ENCODE data around the gene IDE. TPM values are rescaled to one million over a fixed set of nuclear protein-coding genes. Genes with fewer than 3 reads are reported as not detected.

Gene IDE
- total RNA-seq, 1 experiment from 2014 or later, result 55.8 TPM

DNA sequence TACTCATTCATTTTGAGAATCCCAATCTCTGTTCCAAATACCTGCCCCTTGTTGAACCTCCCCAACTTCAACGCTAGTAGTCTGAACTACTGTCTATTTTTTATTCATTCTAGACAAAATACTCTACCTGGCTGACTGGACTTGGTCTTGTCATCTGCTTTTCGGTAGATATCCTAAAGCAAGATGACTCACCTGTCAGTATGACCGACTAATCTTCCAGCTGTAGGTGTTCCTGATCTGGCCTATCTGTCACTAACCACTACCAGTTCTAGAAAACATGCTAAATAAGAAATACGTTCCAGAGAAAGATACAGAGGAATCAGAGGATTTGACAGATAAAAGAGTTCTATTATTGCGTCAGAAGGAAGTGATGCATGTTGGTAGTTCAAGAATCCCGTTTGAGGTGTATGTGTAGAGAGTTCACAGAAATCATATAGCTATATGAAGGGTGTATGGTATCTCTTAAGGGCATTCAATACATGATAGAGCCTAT is 81.1 kb downstream of the IDE start:
- no peak overlapping the region for H2AFZ ChIP-seq (ENCODE audit: low read depth, low read length, poor library complexity, severe bottlenecking)
- no peaks in the 10 kb centered on the region for H3K9me2 ChIP-seq (ENCODE audit: insufficient read depth)
- H3K9ac ChIP-seq (ENCODE audit: low read length), result no peak overlapping the region
- TF ChIP-seq YY1 (IDR thresholded peaks at IDR 0.05; ENCODE audit: extremely low read depth, insufficient replicate concordance, low read depth, low read length) (no peak), ELF1 (IDR thresholded peaks at IDR 0.05; ENCODE audit: borderline replicate concordance, low read depth) (no peak), ZFX (IDR thresholded peaks at IDR 0.05) (no peak), EZH2phosphoT487 (IDR thresholded peaks at IDR 0.05; ENCODE audit: borderline replicate concordance) (no peak), MAX (IDR thresholded peaks at IDR 0.05) (no peak), EGR1 (IDR thresholded peaks at IDR 0.05; ENCODE audit: low read depth) (no peak), CTCF (IDR thresholded peaks at IDR 0.05 in 2 of 3, conservative IDR thresholded peaks at IDR 0.05 in 1 of 3; ENCODE audit: borderline replicate concordance in 1 of 3, insufficient read depth in 1 of 3, low read depth in 2 of 3, low read length in 2 of 3) (no peak), ATF3 (IDR thresholded peaks at IDR 0.05) (no peak), ZBTB33 (IDR thresholded peaks at IDR 0.05; ENCODE audit: extremely low read depth, insufficient replicate concordance, low read length) (no peak), SRF (IDR thresholded peaks at IDR 0.05; ENCODE audit: low read depth) (no peak), CEBPB (IDR thresholded peaks at IDR 0.05; ENCODE audit: low read depth) (no peak), CBX3 (IDR thresholded peaks at IDR 0.05; ENCODE audit: low read depth) (no peak), TCF7L2 (IDR thresholded peaks at IDR 0.05; ENCODE audit: borderline replicate concordance, extremely low read depth, insufficient read depth, insufficient read length) (no peak)
- no peak overlapping the region for H3K4me2 ChIP-seq (ENCODE audit: low read length)
- H3K79me2 ChIP-seq (ENCODE audit: insufficient read depth, low read length), result no peaks in the 10 kb centered on the region
- no TSS peak for BruUV-seq (replicated peaks)
- H4K20me1 ChIP-seq (ENCODE audit: insufficient read depth), result no peaks in the 10 kb centered on the region
- no peaks in the 10 kb centered on the region for H3K27me3 ChIP-seq (ENCODE audit: insufficient read depth, low read length)
- ChIA-PET RAD21 (ENCODE audit: low non-redundant PET in 1 of 2, low total read pairs in 2 of 2, uncharacterized antibody in 2 of 2, unreplicated experiment in 2 of 2) (no interaction called here), POLR2A (no interaction called here), CTCF (no interaction called here)
- peaks cover 5 to 23% of the 10 kb centered on the region in 2 experiments; a peak in 3 of 4 replicates for H3K36me3 ChIP-seq (ENCODE audit: control insufficient read depth in 1 of 2, insufficient read depth in 2 of 2, low read length in 2 of 2)
- no peak overlapping the region for H3K27ac ChIP-seq (ENCODE audit: low read depth, low read length)
- no peaks in the 10 kb centered on the region for H3K4me1 ChIP-seq (ENCODE audit: control insufficient read depth in 1 of 2, insufficient read depth in 2 of 2, low read length in 2 of 2)
- DNase-seq (ENCODE audit: low read depth, low spot score) (no peak), ATAC-seq (no peak)
- intact Hi-C loops (cut with micrococcal nuclease), result no loop called here
- H3K9me3 ChIP-seq (ENCODE audit: control insufficient read depth in 1 of 2, insufficient read depth in 1 of 2, low read depth in 1 of 2, low read length in 2 of 2), result no peaks in the 10 kb centered on the region
- no peak overlapping the region for H3K4me3 ChIP-seq (replicated peaks in 1 of 2; ENCODE audit: low read depth in 1 of 2, low read length in 2 of 2)
